Activated B cell treated with CpG ODN at 0.5 μM for 24 hours (primary cell): ENCODE results near the gene MACROD1. TPM values are rescaled to one million over a fixed set of nuclear protein-coding genes. Genes with fewer than 3 reads are reported as not detected.

ENCODE experiments used
- ATAC-seq: fragments of 200-7000 bp; cut with Tn5 transposase; one replicate; pipeline ENCODE4 v1.10.0; 2021; ENCODE audit warnings: low read depth, mild to moderate bottlenecking, moderate library complexity
- CTCF ChIA-PET: fragments of 350-600 bp; sonication (Branson Sonifier 250); formaldehyde crosslinking; loops from one replicate; lab custom pipeline; 2021; ENCODE audit warnings: antibody characterized with exemption; lab: Charles Lee
- POLR2A ChIA-PET: fragments of 350-600 bp; sonication (Branson Sonifier 250); formaldehyde crosslinking; loops from one replicate; lab custom pipeline; 2021; ENCODE audit warnings: antibody characterized with exemption; lab: Charles Lee
- DNase-seq: peaks from one replicate; pipeline ENCODE4 v3.0.0; 2022
- H3K27ac Mint-ChIP-seq: one replicate; pipeline ENCODE4 v1.8.0; 2020; ENCODE audit warnings: mixed read lengths
- H3K27me3 Mint-ChIP-seq: one replicate; pipeline ENCODE4 v1.8.0; 2021; ENCODE audit warnings: mixed read lengths
- H3K36me3 Mint-ChIP-seq: one replicate; pipeline ENCODE4 v1.8.0; 2021; ENCODE audit warnings: low read depth, mixed read lengths
- H3K4me1 Mint-ChIP-seq: one replicate; pipeline ENCODE4 v1.8.0; 2021; ENCODE audit warnings: mixed read lengths
- H3K4me3 Mint-ChIP-seq: one replicate; pipeline ENCODE4 v1.8.0; 2020; ENCODE audit warnings: mild to moderate bottlenecking, mixed read lengths
- H3K9me3 Mint-ChIP-seq: one replicate; pipeline ENCODE4 v1.8.0; 2020; ENCODE audit warnings: mixed read lengths
- intact Hi-C: fragments of 100-400 bp; cut with micrococcal nuclease; formaldehyde crosslinking; loops from one replicate; pipeline ENCODE4 v1.15.1; 2024
- total RNA-seq: library from RNA; stranded (reverse); gene quantifications from 2 replicates; pipeline ENCODE4 v1.2.3, GENCODE V29; 2022
- TF ChIP-seq, protein P1 (sequence below): fragments of 200-600 bp; IDR thresholded peaks from one replicate; pipeline ENCODE4 v1.8.0; 2022; ENCODE audit warnings: antibody characterized with exemption, mild to moderate bottlenecking

The MACROD1 gene
- total RNA-seq, 1 donor from 2014 or later, result 4.5 TPM

DNA sequence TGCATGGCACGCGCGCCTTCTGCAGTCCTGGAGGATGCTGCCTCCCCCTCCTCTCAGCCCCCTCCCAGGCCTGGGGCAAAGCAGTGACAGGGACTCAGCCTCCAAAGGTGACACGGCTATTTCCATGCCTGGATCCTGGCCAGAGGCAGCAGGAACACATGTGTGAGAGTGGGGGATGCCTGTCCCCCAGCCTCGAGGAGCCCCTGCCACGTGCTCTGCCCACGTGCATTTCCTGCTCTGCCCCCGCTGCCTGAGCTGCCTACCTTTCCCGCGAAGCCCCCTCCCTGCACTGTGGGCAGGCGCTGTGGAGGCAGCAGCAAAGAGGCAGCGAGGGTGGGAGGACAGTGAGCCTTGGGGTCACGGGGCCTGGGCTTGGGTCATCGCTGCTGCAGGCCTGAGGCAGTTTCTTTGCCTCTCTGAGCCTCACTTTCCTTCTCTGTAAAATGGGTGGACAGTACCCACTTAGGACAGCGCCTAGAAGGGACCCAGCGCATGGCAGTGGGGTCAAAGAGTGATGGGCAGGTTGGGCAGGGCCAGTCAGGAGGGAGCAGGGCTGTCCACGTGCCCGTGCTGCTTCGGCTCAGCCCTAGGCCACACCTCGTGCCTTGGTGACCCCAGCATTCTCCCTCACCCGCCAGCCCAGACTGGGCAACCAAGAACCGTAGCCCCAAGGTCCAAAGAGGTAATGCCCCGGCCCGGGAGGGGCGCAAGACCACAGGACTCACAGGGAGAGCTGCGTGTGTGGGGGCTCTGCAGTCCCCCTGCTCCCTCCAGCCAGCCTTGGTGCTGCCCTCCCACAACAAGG, 81.6 kb downstream of the MACROD1 start:
- intact Hi-C loops, result no loop called here

DNA sequence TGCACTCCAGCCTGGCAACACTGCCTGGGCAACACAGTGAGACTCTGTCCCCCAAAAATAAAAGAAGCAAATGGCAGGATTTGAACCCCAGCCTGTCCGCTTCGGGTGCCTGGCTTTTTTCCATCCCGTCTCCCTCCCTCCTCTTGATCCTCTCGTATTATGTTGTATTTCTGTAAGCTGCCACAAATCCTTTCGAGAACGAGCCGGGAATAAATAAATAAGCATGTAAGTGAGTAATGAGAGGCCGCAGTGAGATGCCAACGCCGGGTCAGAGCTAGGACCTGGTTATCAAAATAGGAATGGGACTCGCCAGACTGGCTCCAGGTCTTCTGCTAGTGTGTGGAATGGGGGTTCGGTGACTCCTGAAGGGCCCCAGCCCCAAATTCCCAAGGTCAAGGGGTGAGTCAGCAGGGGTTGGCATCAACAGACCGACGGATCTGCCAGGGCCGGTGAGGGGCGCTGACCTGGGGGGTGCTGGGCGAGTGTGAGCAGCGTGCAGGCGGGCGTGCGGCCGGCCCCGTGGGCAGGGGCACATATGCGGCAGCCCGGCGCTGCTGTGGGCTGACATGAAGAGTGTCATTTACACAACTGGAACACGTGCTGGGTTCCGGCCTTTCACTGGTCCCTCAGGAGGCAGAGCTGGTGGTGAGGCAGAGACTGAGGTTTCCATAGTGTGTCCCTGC, 82.4 kb downstream of the MACROD1 start:
- Mint-ChIP-seq H3K27ac (no peak overlapping the region), H3K27me3 (peaks cover under 1% of the 10 kb centered on the region), H3K4me3 (no peak overlapping the region), H3K9me3 (no peaks in the 10 kb centered on the region), H3K36me3 (no peaks in the 10 kb centered on the region), H3K4me1 (no peaks in the 10 kb centered on the region)
- CTCF ChIA-PET, result no interaction called here
- intact Hi-C loops, result no loop called here
- TF ChIP-seq, protein P1, sequence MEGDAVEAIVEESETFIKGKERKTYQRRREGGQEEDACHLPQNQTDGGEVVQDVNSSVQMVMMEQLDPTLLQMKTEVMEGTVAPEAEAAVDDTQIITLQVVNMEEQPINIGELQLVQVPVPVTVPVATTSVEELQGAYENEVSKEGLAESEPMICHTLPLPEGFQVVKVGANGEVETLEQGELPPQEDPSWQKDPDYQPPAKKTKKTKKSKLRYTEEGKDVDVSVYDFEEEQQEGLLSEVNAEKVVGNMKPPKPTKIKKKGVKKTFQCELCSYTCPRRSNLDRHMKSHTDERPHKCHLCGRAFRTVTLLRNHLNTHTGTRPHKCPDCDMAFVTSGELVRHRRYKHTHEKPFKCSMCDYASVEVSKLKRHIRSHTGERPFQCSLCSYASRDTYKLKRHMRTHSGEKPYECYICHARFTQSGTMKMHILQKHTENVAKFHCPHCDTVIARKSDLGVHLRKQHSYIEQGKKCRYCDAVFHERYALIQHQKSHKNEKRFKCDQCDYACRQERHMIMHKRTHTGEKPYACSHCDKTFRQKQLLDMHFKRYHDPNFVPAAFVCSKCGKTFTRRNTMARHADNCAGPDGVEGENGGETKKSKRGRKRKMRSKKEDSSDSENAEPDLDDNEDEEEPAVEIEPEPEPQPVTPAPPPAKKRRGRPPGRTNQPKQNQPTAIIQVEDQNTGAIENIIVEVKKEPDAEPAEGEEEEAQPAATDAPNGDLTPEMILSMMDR, result no peak
- no peak for DNase-seq
- ATAC-seq, result no peak
- POLR2A ChIA-PET, result no interaction called here

More for the DNA sequence above, 81.6 kb downstream of the MACROD1 start:
- Mint-ChIP-seq H3K4me1 (no peaks in the 10 kb centered on the region), H3K9me3 (no peaks in the 10 kb centered on the region), H3K27me3 (peaks cover 3% of the 10 kb centered on the region), H3K36me3 (no peaks in the 10 kb centered on the region), H3K27ac (no peak overlapping the region), H3K4me3 (no peak overlapping the region)
- ATAC-seq, result no peak
- DNase-seq, result no peak
- ChIA-PET CTCF (no interaction called here), POLR2A (no interaction called here)
- TF ChIP-seq, protein P1, result no peak

DNA sequence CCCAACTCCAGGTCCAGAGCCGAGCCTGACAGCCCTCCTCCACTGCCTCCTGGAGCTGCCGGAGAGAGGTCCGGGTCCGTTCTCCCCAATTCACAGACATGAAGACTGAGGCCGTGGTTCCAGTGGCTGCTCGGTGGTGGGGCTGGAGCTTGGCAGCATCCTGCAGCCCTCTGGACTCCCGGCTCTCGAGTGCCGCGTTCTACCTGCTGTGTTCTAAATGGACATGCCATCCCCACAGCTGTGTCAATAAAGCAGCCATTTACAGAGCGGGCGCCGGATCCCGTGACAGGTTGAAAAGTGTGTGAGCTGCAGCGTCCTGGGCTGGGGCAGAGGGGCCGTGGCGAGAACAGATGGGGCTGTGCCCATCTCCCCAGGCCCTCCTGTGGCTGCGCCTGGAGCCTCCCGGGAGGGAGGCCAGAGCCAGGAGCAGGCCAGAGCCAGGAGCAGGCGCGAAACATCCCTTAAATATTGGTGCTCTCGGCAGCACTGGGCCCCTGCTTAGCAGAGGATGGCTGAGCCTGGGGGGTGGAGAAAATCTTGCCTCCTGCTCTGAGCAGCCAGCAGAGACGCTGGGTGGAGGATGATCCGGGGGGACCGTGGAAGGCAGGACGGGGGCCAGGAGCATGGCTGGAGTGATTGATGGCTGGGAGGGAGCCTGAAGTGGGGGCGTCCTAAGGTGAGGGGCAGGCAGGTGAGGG, 84.0 kb downstream of the MACROD1 start:
- Mint-ChIP-seq H3K27ac (no peak overlapping the region), H3K27me3 (no peaks in the 10 kb centered on the region), H3K36me3 (no peaks in the 10 kb centered on the region), H3K9me3 (no peaks in the 10 kb centered on the region), H3K4me1 (no peaks in the 10 kb centered on the region), H3K4me3 (no peak overlapping the region)
- TF ChIP-seq, protein P1, result no peak
- CTCF ChIA-PET, result no interaction called here
- DNase-seq (no peak), ATAC-seq (no peak)
- POLR2A ChIA-PET, result no interaction called here
- intact Hi-C loops, result no loop called here

DNA sequence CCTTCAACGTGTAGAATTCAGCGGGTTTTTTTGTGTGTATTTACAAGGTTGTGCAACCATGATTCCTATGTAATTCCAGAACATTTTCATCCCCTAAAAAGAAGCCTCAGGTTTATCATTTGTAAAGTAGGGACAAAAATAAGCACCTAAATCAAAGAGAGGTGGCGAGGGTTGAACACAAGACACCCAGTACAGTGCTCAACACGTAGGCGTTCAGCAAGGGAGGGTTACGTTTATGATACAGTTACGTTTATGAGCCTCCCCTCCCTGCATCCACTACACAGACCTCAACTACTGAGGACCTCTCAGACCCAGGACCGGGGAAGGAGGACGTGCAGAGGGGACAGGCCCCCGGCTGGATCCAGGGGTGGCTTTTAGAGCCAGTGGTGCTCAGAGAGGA, 85.5 kb downstream of the MACROD1 start:
- Mint-ChIP-seq H3K36me3 (no peaks in the 10 kb centered on the region), H3K4me3 (no peak overlapping the region), H3K27ac (no peak overlapping the region), H3K27me3 (no peaks in the 10 kb centered on the region), H3K9me3 (no peaks in the 10 kb centered on the region), H3K4me1 (no peaks in the 10 kb centered on the region)
- TF ChIP-seq, protein P1, result no peak
- DNase-seq (no peak), ATAC-seq (no peak)
- intact Hi-C loops, result no loop called here
- CTCF ChIA-PET, result no interaction called here
- POLR2A ChIA-PET, result no interaction called here

DNA sequence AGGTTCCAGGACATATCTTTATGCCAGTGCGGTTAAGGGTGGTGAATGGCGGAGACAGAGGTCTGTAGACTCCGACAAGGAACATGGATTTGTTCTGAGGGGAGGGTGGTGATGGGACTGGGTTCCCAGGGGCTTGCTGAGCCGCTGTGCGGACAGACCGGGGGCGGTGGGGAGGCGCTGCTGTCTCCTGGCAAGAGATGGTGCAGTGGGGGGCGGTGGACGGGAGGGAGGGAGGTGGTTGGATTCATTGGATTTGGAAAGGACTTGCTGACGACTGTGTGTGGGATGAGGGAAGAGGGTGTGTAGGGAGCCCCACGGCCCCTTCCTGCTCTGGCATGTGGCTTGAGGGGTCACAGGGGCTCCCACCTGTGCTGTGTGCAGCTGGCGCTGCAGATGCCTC, 87.0 kb downstream of the MACROD1 start:
- Mint-ChIP-seq H3K4me3 (no peak overlapping the region), H3K27ac (no peak overlapping the region), H3K9me3 (no peaks in the 10 kb centered on the region), H3K27me3 (no peaks in the 10 kb centered on the region), H3K4me1 (no peaks in the 10 kb centered on the region), H3K36me3 (no peaks in the 10 kb centered on the region)
- CTCF ChIA-PET, result no interaction called here
- POLR2A ChIA-PET, result no interaction called here
- intact Hi-C loops, result no loop called here
- TF ChIP-seq, protein P1, result no peak
- no peak for ATAC-seq
- no peak for DNase-seq
